GM23338 (cell line): ENCODE results near the gene COL8A2.

Experiments used
- CTCF ChIP-seq, 2 experiments: fragments of 200-600 bp in 1 of 2; sonication (generic) in 1 of 2; conservative IDR thresholded peaks; 2 replicates each; pipeline versions ENCODE4 v1.5.1 to v1.6.1; 2016 to 2017; ENCODE audit warnings: antibody characterized with exemption in 2 of 2, low read depth in 2 of 2, mild to moderate bottlenecking in 2 of 2, moderate library complexity in 1 of 2
- ETS1 ChIP-seq: IDR thresholded peaks from 2 replicates; pipeline ENCODE4 v1.6.1; 2016; ENCODE audit warnings: antibody characterized with exemption
- EZH2 ChIP-seq: fragments of 200-600 bp; sonication (generic); IDR thresholded peaks from one replicate; pipeline ENCODE4 v1.8.0; 2017; ENCODE audit warnings: antibody characterized with exemption, mild to moderate bottlenecking, low read depth; ENCODE audit not compliant: unreplicated experiment
- POLR2AphosphoS5 ChIP-seq: IDR thresholded peaks from 2 replicates; pipeline ENCODE4 v1.6.1; 2016; ENCODE audit warnings: antibody characterized with exemption, low read depth

GRCh38 chr1:36088265-36088576 lies 36.8 kb downstream of the COL8A2 start:
- TF ChIP-seq ETS1 (no peak), EZH2 (no peak), CTCF (conservative IDR thresholded peaks at IDR 0.05; ENCODE audit: low read depth in 2 of 2) (no peak), POLR2AphosphoS5 (no peak)
